H9 (cell line): ENCODE data around the gene CLEC2D. TPM values are rescaled to one million over a fixed set of nuclear protein-coding genes. Genes with fewer than 3 reads are reported as not detected.
"Not testable (repeated sequence)": the region's sequence is repeated elsewhere in the genome, so short reads cannot be mapped to it uniquely, and the experiment has no call there.

Experiments
- DNase-seq: peaks from one replicate; pipeline ENCODE4 v3.0.0-alpha.2; 2017
- H2AFZ ChIP-seq: one replicate; pipeline ENCODE4 v1.6.1; 2013; ENCODE audit warnings: mild to moderate bottlenecking, low read length, control low read depth, moderate library complexity
- H2AK5ac ChIP-seq: 2 replicates; pipeline ENCODE4 v1.6.1; 2013; ENCODE audit warnings: low read length, control low read depth, mixed read lengths; ENCODE audit not compliant: insufficient read length
- H2BK120ac ChIP-seq: one replicate; pipeline ENCODE4 v1.6.1; 2013; ENCODE audit warnings: low read depth, mild to moderate bottlenecking, low read length, control low read depth, inconsistent platforms; ENCODE audit not compliant: poor library complexity, severe bottlenecking
- H2BK12ac ChIP-seq: 2 replicates; pipeline ENCODE4 v1.6.1; 2013; ENCODE audit warnings: low read length, control low read depth, mixed read lengths, low read depth; ENCODE audit not compliant: insufficient read length
- H2BK15ac ChIP-seq: 2 replicates; pipeline ENCODE4 v1.6.1; 2013; ENCODE audit warnings: low read depth, low read length, control low read depth
- H2BK20ac ChIP-seq: one replicate; pipeline ENCODE4 v1.6.1; 2013; ENCODE audit warnings: low read depth, mild to moderate bottlenecking, low read length, control low read depth, inconsistent platforms; ENCODE audit not compliant: poor library complexity, severe bottlenecking
- H2BK5ac ChIP-seq: 2 replicates; pipeline ENCODE4 v1.6.1; 2013; ENCODE audit warnings: low read length, control low read depth, mixed read lengths; ENCODE audit not compliant: insufficient read length
- H3K14ac ChIP-seq: 2 replicates; pipeline ENCODE4 v1.6.1; 2013; ENCODE audit warnings: low read length, control low read depth; ENCODE audit not compliant: insufficient read depth
- H3K18ac ChIP-seq: 2 replicates; pipeline ENCODE4 v1.6.1; 2013; ENCODE audit warnings: low read depth, mild to moderate bottlenecking, mixed read lengths, low read length, control low read depth; ENCODE audit not compliant: insufficient read length
- H3K23ac ChIP-seq: 2 replicates; pipeline ENCODE4 v1.6.1; 2013; ENCODE audit warnings: low read length, control low read depth, mixed read lengths, low read depth; ENCODE audit not compliant: insufficient read length
- H3K23me2 ChIP-seq: 2 replicates; pipeline ENCODE4 v1.6.1; 2013; ENCODE audit warnings: low read depth, mild to moderate bottlenecking, mixed read lengths, low read length, control low read depth; ENCODE audit not compliant: insufficient read length, poor library complexity, severe bottlenecking
- H3K27ac ChIP-seq: 2 replicates; pipeline ENCODE4 v1.5.1; 2013; ENCODE audit warnings: low read length, control low read depth, mixed read lengths, low read depth; ENCODE audit not compliant: insufficient read length
- H3K27me3 ChIP-seq: 2 replicates; pipeline ENCODE4 v1.6.1; 2013; ENCODE audit warnings: low read length, control low read depth, inconsistent platforms; ENCODE audit not compliant: insufficient read depth
- H3K4ac ChIP-seq: 2 replicates; pipeline ENCODE4 v1.6.1; 2013; ENCODE audit warnings: low read depth, mild to moderate bottlenecking, control low read depth, inconsistent platforms, low read length, moderate library complexity
- H3K4me1 ChIP-seq: 2 replicates; pipeline ENCODE4 v1.6.1; 2013; ENCODE audit warnings: low read length, control low read depth, inconsistent platforms; ENCODE audit not compliant: insufficient read depth
- H3K4me2 ChIP-seq: 2 replicates; pipeline ENCODE4 v1.6.1; 2013; ENCODE audit warnings: low read length, control low read depth, mixed read lengths; ENCODE audit not compliant: insufficient read length, insufficient read depth
- H3K56ac ChIP-seq: 2 replicates; pipeline ENCODE4 v1.6.1; 2013; ENCODE audit warnings: low read depth, mild to moderate bottlenecking, mixed read lengths, low read length, control low read depth; ENCODE audit not compliant: insufficient read length
- H3K79me1 ChIP-seq: 2 replicates; pipeline ENCODE4 v1.6.1; 2013; ENCODE audit warnings: low read depth, mild to moderate bottlenecking, moderate library complexity, low read length, control low read depth, inconsistent platforms; ENCODE audit not compliant: insufficient read depth, poor library complexity, severe bottlenecking
- H3K79me2 ChIP-seq: 2 replicates; pipeline ENCODE4 v1.6.1; 2013; ENCODE audit warnings: low read length, control low read depth, inconsistent platforms; ENCODE audit not compliant: insufficient read depth
- H3K9ac ChIP-seq: 2 replicates; pipeline ENCODE4 v1.6.1; 2013; ENCODE audit warnings: low read length, control low read depth, mixed read lengths; ENCODE audit not compliant: insufficient read length; ENCODE audit errors: extremely low read depth
- H3K9me3 ChIP-seq: one replicate; pipeline ENCODE4 v1.6.1; 2013; ENCODE audit warnings: low read depth, low read length, inconsistent platforms; ENCODE audit not compliant: control insufficient read depth
- H3T11ph ChIP-seq: one replicate; pipeline ENCODE4 v1.6.1; 2013; ENCODE audit warnings: mild to moderate bottlenecking, low read length, control low read depth, inconsistent platforms
- H4K20me1 ChIP-seq: one replicate; pipeline ENCODE4 v1.6.1; 2013; ENCODE audit not compliant: control insufficient read depth, insufficient read length, insufficient read depth
- H4K5ac ChIP-seq: 2 replicates; pipeline ENCODE4 v1.6.1; 2013; ENCODE audit warnings: low read depth, mild to moderate bottlenecking, mixed read lengths, low read length, control low read depth; ENCODE audit not compliant: insufficient read length
- H4K8ac ChIP-seq: replicated peaks from 2 replicates; pipeline ENCODE4 v1.6.1; 2013; ENCODE audit warnings: low read length, control low read depth, mixed read lengths, low read depth; ENCODE audit not compliant: insufficient read length
- H4K91ac ChIP-seq: 2 replicates; pipeline ENCODE4 v1.6.1; 2013; ENCODE audit warnings: low read depth, mild to moderate bottlenecking, moderate library complexity, mixed read lengths, low read length, control low read depth; ENCODE audit not compliant: insufficient read length
- H3K27ac Mint-ChIP-seq, 3 experiments: 2 replicates in 2 of 3; 3 replicates in 1 of 3; pipeline ENCODE4 v1.8.0; 2020 to 2021; ENCODE audit warnings: mixed read lengths in 3 of 3, mild to moderate bottlenecking in 1 of 3, moderate library complexity in 1 of 3
- H3K27me3 Mint-ChIP-seq: 2 replicates; pipeline ENCODE4 v1.8.0; 2021; ENCODE audit warnings: low read depth, mild to moderate bottlenecking, moderate library complexity, mixed read lengths
- H3K36me3 Mint-ChIP-seq, 3 experiments: 2 replicates in 2 of 3; 3 replicates in 1 of 3; pipeline ENCODE4 v1.8.0; 2020 to 2021; ENCODE audit warnings: low read depth in 3 of 3, mixed read lengths in 3 of 3; ENCODE audit not compliant: insufficient read depth in 1 of 3
- H3K4me1 Mint-ChIP-seq, 2 experiments: 2 replicates each; pipeline ENCODE4 v1.8.0; 2020; ENCODE audit warnings: mixed read lengths in 2 of 2
- H3K4me3 Mint-ChIP-seq, 2 experiments: 2 replicates in 1 of 2; 3 replicates in 1 of 2; pipeline ENCODE4 v1.8.0; 2020 to 2021; ENCODE audit warnings: mild to moderate bottlenecking in 2 of 2, mixed read lengths in 2 of 2, moderate library complexity in 1 of 2
- H3K9me3 Mint-ChIP-seq, 2 experiments: 2 replicates in 1 of 2; 3 replicates in 1 of 2; pipeline ENCODE4 v1.8.0; 2020; ENCODE audit warnings: mild to moderate bottlenecking in 2 of 2, mixed read lengths in 2 of 2, moderate library complexity in 1 of 2
- WGBS: extraction: QIAGEN DNeasy Blood & Tissue Kit; methylation state at CpG from one replicate; pipeline ENCODE4 v1.1.7; 2013; ENCODE audit warnings: missing lambda C conversion rate, low lambda C conversion rate, mixed read lengths; ENCODE audit not compliant: insufficient read length; ENCODE audit errors: extremely low coverage; 5-methylcytosine and 5-hydroxymethylcytosine counted together
- total RNA-seq: library from RNA; stranded (reverse); gene quantifications from 2 replicates; pipeline ENCODE4 v1.2.1, GENCODE V29; 2021
- TF ChIP-seq, protein P1 (sequence below): fragments of 200-600 bp; sonication (generic); conservative IDR thresholded peaks from 3 replicates; pipeline ENCODE4 v1.8.0; 2021; ENCODE audit warnings: antibody characterized with exemption, mild to moderate bottlenecking

Gene CLEC2D
- total RNA-seq, 1 experiment from 2014 or later: 2.1 TPM

DNA sequence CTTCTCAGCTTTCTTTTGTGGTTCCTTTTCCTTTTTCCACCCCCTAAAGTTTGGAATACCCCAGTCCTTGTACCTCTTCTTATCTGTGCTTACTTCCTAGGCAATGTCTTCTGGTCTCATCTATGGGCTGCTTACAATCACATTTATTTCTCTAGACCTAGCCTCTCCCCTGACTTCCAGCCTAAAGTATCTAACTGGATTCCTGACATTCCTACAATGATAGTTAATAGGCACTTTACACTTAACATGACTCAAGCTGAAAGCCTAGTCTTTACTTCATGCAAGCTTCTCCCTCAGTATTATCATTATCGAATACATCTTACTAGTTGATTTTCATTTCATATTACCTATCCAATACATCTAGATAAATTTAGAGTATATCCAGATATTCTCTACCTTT is 42.2 kb downstream of the CLEC2D start:
- H3K14ac ChIP-seq: no peak overlapping the region
- H3K9me3 ChIP-seq: no peaks in the 10 kb centered on the region
- no peaks in the 10 kb centered on the region for H3K79me1 ChIP-seq
- no peak overlapping the region for H2AK5ac ChIP-seq
- no peaks in the 10 kb centered on the region for H3K27me3 Mint-ChIP-seq
- no peaks in the 10 kb centered on the region for H4K20me1 ChIP-seq
- peaks cover 4 to 5% of the 10 kb centered on the region in 2 experiments; a peak in 3 of 4 replicates for H3K4me1 Mint-ChIP-seq
- H3K23ac ChIP-seq: no peak overlapping the region
- H3K4me2 ChIP-seq: no peak overlapping the region
- peaks cover 0 to 2% of the 10 kb centered on the region in 2 experiments; a peak in 1 of 5 replicates for H3K9me3 Mint-ChIP-seq
- no peaks in the 10 kb centered on the region; a peak in 1 of 7 replicates for H3K36me3 Mint-ChIP-seq
- no peak overlapping the region for H4K8ac ChIP-seq
- no peak overlapping the region for H2BK5ac ChIP-seq
- no peak overlapping the region for H3K4me3 Mint-ChIP-seq
- no peak overlapping the region for H2AFZ ChIP-seq
- no peaks in the 10 kb centered on the region for H3K79me2 ChIP-seq
- no peak overlapping the region for H3K4ac ChIP-seq
- no peak overlapping the region for H2BK12ac ChIP-seq
- no peaks in the 10 kb centered on the region for H3K23me2 ChIP-seq
- H3T11ph ChIP-seq: no peak overlapping the region
- no peaks in the 10 kb centered on the region for H3K27me3 ChIP-seq
- WGBS: no CpG with 5 or more reads among the region's 1 CpG
- H2BK15ac ChIP-seq: no peak overlapping the region
- no peaks in the 10 kb centered on the region for H3K4me1 ChIP-seq
- H3K27ac Mint-ChIP-seq: no peak overlapping the region
- TF ChIP-seq, protein P1, sequence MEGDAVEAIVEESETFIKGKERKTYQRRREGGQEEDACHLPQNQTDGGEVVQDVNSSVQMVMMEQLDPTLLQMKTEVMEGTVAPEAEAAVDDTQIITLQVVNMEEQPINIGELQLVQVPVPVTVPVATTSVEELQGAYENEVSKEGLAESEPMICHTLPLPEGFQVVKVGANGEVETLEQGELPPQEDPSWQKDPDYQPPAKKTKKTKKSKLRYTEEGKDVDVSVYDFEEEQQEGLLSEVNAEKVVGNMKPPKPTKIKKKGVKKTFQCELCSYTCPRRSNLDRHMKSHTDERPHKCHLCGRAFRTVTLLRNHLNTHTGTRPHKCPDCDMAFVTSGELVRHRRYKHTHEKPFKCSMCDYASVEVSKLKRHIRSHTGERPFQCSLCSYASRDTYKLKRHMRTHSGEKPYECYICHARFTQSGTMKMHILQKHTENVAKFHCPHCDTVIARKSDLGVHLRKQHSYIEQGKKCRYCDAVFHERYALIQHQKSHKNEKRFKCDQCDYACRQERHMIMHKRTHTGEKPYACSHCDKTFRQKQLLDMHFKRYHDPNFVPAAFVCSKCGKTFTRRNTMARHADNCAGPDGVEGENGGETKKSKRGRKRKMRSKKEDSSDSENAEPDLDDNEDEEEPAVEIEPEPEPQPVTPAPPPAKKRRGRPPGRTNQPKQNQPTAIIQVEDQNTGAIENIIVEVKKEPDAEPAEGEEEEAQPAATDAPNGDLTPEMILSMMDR: no peak
- no peak for DNase-seq
- H3K27ac ChIP-seq: no peak overlapping the region
- H4K91ac ChIP-seq: no peak overlapping the region
- no peak overlapping the region for H3K18ac ChIP-seq
- no peak overlapping the region for H2BK120ac ChIP-seq
- H4K5ac ChIP-seq: no peak overlapping the region
- H2BK20ac ChIP-seq: no peak overlapping the region
- no peak overlapping the region for H3K9ac ChIP-seq
- H3K56ac ChIP-seq: no peak overlapping the region

DNA sequence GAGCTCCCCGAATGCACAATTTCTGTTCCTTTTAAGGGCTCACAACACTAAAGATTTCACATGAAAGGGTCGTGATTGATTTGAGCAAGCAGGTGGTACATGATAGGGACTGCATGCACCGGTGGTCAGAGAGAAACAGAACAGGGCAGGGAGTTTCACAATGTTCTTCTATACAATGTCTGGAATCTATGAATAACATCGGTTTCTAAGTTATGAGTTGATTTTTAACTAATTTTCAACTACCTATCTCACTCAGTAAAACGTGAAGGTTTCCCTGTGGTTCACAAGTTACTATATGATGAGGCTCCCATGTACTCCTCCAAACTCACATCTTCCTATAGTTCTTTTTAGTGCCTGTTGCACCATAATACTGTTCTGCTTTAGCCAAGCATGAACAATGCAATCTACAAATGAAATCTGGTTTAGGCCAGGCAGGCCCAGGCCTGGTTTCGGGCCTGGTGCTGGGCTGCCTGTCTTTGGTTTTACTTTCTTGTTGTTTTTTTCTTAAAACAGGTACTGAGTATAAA is 43.6 kb downstream of the CLEC2D start:
- not testable (repeated sequence) for H3K14ac ChIP-seq, H4K8ac ChIP-seq
- no CpG with 5 or more reads among the region's 6 CpGs for WGBS

More for the DNA sequence above, 43.6 kb downstream of the CLEC2D start:
- H3K9me3 Mint-ChIP-seq, H3K36me3 Mint-ChIP-seq, H3K27me3 Mint-ChIP-seq, H2BK120ac ChIP-seq, H3K4me3 Mint-ChIP-seq, H2BK15ac ChIP-seq, H2BK20ac ChIP-seq, H3K23ac ChIP-seq, DNase-seq, H3K79me2 ChIP-seq, H2BK12ac ChIP-seq, H4K5ac ChIP-seq, H3K56ac ChIP-seq, H4K20me1 ChIP-seq, H3K4me1 Mint-ChIP-seq, H3K23me2 ChIP-seq, H3K9ac ChIP-seq, H3K4me2 ChIP-seq, H3K27ac ChIP-seq, H3K18ac ChIP-seq, H3K9me3 ChIP-seq, H2AFZ ChIP-seq, H2AK5ac ChIP-seq, H3K4me1 ChIP-seq, H3K79me1 ChIP-seq, H4K91ac ChIP-seq, H3T11ph ChIP-seq, H3K27me3 ChIP-seq, H3K4ac ChIP-seq, H2BK5ac ChIP-seq: not testable (repeated sequence)
- peak overlapping the region in 1 of 3 experiments; percentile 26; a peak in 1 of 7 replicates for H3K27ac Mint-ChIP-seq
